Measurements from ENCODE around the gene IFI27. TPM values are rescaled to one million over a fixed set of nuclear protein-coding genes. Genes with fewer than 3 reads are reported as not detected.

IFI27 gene
- total and polyA plus RNA-seq, 12 donors: 15.9 to 1,446 (median 373) TPM

- TF ChIP-seq CTCF (IDR thresholded peaks at IDR 0.05): no peak
- TF ChIP-seq POLR2A (IDR thresholded peaks at IDR 0.05): no peak
Observed at GRCh38 chr14:94138251-94138650, 27.7 kb downstream of the IFI27 start.

GRCh38 chr14:94139006-94139405 is 28.5 kb downstream of the IFI27 start:
- DNase-seq: no peak
- Histone ChIP-seq H3K4me1 (replicated peaks in 1 of 2) (no peaks in the 10 kb centered on the region), H3K27me3 (no peaks in the 10 kb centered on the region), H3K4me3 (no peak overlapping the region), H3K9me3 (replicated peaks in 1 of 3) (no peaks in the 10 kb centered on the region), H3K27ac (no peak overlapping the region), H3K36me3 (replicated peaks in 1 of 2) (no peaks in the 10 kb centered on the region)
- WGBS, 4 donors: 56 to 70% (median 68%) methylated on average over 5 of the region's 5 CpGs
- TF ChIP-seq POLR2A (IDR thresholded peaks at IDR 0.05) (no peak), CTCF (IDR thresholded peaks at IDR 0.05) (no peak)
- intact Hi-C loops (cut with DNase I): loop anchor here in 1 of 2 donors (5.0 kb wide), 1 partner anchor 102 kb away; no protein-coding TSS in a partner anchor

More at GRCh38 chr14:94138251-94138650, 27.7 kb downstream of the IFI27 start:
- intact Hi-C loops (cut with DNase I): loop anchor here in 1 of 2 donors (5.0 kb wide), 1 partner anchor 101 kb away; no protein-coding TSS in a partner anchor
- Histone ChIP-seq H3K27ac (no peak overlapping the region), H3K9me3 (replicated peaks in 1 of 3) (no peaks in the 10 kb centered on the region), H3K36me3 (replicated peaks in 1 of 2) (no peaks in the 10 kb centered on the region), H3K4me1 (replicated peaks in 1 of 2) (no peaks in the 10 kb centered on the region), H3K27me3 (no peaks in the 10 kb centered on the region), H3K4me3 (no peak overlapping the region)
- 75 to 88% (median 80%) methylated on average over 9 of the region's 9 CpGs for WGBS, 4 donors
- DNase-seq: no peak

GRCh38 chr14:94139421-94139820 is 28.9 kb downstream of the IFI27 start:
- H3K36me3 ChIP-seq (replicated peaks in 1 of 2): no peaks in the 10 kb centered on the region
- H3K27ac ChIP-seq: no peak overlapping the region
- intact Hi-C loops (cut with DNase I): loop anchor here in 1 of 2 donors (5.0 kb wide), 1 partner anchor 102 kb away; no protein-coding TSS in a partner anchor
- H3K9me3 ChIP-seq (replicated peaks in 1 of 3): no peaks in the 10 kb centered on the region
- TF ChIP-seq POLR2A (IDR thresholded peaks at IDR 0.05) (no peak), CTCF (IDR thresholded peaks at IDR 0.05) (no peak)
- no peaks in the 10 kb centered on the region for H3K27me3 ChIP-seq
- DNase-seq: no peak
- no peaks in the 10 kb centered on the region for H3K4me1 ChIP-seq (replicated peaks in 1 of 2)
- H3K4me3 ChIP-seq: no peak overlapping the region
- 77 to 87% (median 81%) methylated on average over 5 of the region's 5 CpGs for WGBS, 4 donors

GRCh38 chr14:94142247-94142646 is 31.7 kb downstream of the IFI27 start:
- TF ChIP-seq POLR2A (IDR thresholded peaks at IDR 0.05): no peak
- no peak for TF ChIP-seq CTCF (IDR thresholded peaks at IDR 0.05)
- DNase-seq: no peak
- 68 to 82% (median 75%) methylated on average over 3 of the region's 3 CpGs for WGBS, 4 donors
- H3K27ac ChIP-seq: no peak overlapping the region
- no peaks in the 10 kb centered on the region for H3K9me3 ChIP-seq (replicated peaks in 1 of 3)
- H3K27me3 ChIP-seq: no peaks in the 10 kb centered on the region
- no peaks in the 10 kb centered on the region for H3K36me3 ChIP-seq (replicated peaks in 1 of 2)
- no peak overlapping the region for H3K4me3 ChIP-seq
- no peaks in the 10 kb centered on the region for H3K4me1 ChIP-seq (replicated peaks in 1 of 2)
- intact Hi-C loops (cut with DNase I): no loop called here

All from adrenal gland (tissue), 12 donors.